GM12892 (cell line): ENCODE results near the gene LSAMP.

Source experiments
- POLR2A ChIP-seq: IDR thresholded peaks from 2 replicates; pipeline ENCODE4 v1.6.1; 2011; ENCODE audit warnings: low read depth, low read length, control low read depth
- POLR2AphosphoS5 ChIP-seq: IDR thresholded peaks from 2 replicates; pipeline ENCODE4 v1.6.1; 2011; ENCODE audit warnings: low read depth, low read length, control low read depth

DNA sequence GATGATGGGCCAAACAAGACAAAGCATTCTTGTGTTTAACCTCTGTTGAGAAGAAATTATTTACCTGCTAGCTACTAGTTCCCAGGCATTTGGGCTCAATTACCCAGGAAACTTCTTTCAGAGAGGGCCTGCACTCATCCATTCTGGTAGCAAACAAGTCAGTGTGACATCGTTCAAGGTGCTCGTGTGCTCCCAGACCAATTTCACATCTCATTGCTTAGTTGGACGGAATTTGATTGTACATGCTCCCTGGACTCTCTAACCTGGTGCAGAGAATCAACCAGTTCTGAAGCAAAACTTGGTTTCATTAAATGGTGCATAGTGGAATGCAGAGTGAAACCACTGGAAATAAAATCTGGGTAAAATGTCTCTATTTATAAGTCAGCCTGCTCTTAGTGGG is 392.7 kb downstream of the LSAMP start:
- TF ChIP-seq POLR2A: no peak
- TF ChIP-seq POLR2AphosphoS5: no peak
